Activated CD8-positive, alpha-beta memory T cell treated with anti-CD3 and anti-CD28 coated beads for 4 hours (primary cell): ENCODE measurements around the gene ARHGDIG.

ENCODE experiments used
- DNase-seq, 2 donors: peaks; one replicate each; pipeline ENCODE4 v3.0.0-alpha.2; 2020; ENCODE audit warnings: low read depth in 2 of 2

The ARHGDIG gene

DNA sequence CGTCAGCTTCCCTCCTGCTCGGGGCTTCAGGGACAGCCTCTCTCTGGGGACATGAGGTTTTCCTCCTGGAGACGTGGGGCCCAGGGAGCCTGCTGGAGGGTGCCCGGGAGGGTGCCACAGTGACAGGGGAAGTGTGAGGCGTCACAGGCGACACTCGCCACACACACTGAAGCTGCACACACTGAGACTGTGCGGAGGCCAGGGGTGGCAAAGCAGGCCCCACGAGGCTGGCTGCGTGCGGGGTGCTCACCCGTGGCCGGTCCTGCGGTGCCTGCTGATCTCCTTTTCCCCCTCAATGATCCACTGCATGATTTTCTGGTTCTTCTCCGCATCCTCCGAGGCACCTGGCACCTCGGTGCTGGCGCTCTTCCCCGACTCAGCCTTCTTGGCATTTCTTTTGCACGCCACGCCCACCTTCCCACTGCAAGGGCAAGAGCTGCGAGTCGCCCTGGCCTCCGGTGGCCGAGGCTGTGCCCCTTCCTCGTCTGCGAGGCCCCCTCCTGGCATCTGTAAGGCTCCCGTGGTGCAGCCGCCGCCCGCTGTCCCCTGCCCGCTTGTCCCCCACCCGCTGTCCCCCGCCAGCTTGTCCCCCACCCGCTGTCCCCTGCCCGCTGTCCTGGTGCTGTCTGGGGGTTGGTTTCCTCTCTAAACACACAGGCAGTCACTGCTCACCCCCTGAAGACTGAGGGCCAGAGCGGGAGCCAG lies 16.6 kb downstream of the ARHGDIG start:
- no peak for DNase-seq

DNA sequence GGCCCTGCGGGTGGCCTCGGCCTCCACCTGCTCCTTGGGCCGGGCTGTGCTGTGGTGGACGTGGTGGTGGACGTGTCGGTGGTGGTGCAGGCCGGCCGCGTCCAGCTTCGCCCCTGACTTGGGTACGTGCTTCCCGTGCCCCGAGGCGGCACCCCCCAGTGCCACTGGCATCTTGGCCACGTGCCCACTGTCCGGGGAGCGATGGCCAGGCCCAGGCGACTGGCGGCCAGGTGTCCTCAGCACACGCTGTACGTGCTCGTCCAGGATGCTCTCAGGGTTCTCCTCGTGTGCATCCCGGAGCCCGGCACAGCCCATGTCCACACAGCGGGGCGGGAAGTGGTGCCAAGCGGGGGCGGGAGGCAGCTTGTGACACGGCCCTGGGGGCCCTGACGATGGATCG lies 17.4 kb downstream of the ARHGDIG start:
- no peak for DNase-seq

DNA sequence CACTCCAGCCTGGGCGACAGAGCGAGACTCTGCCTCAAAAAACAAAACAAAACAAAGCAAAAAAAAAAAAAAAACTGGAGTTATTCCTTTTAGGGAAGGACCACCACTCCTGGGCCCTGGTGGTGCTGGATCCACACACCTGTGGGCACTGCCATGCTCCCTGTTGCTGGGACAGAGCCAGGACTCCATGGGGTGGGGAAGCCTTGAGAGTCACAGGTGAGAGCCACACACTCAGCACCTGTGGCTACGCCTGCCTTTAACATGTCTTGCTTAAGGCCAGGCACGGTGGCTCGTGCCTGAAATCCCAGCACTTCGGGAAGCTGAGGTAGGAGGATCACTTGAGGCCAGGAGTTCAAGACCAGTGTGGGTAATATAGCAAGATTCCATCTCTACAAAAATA lies 20.8 kb downstream of the ARHGDIG start:
- DNase-seq: no peak

DNA sequence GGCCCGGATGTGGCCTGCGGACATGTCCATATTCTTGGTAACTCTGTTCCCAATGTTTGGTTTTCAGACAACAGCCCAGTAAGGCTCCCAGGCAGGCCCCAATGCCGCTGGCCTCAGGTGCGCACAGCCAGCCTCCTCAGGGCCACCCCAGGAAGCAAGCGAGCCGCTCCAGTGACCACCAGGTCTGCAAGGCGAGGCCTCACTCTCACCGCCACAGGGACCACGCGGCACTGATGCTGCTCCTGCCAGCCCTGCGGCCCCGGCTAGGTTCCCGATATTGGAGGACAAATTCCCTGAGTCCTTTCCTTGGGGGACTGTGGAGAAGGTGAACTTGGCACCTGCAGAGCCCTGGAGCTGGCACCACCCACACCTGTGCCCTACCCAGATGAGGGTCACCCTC lies 21.6 kb downstream of the ARHGDIG start:
- no peak for DNase-seq

DNA sequence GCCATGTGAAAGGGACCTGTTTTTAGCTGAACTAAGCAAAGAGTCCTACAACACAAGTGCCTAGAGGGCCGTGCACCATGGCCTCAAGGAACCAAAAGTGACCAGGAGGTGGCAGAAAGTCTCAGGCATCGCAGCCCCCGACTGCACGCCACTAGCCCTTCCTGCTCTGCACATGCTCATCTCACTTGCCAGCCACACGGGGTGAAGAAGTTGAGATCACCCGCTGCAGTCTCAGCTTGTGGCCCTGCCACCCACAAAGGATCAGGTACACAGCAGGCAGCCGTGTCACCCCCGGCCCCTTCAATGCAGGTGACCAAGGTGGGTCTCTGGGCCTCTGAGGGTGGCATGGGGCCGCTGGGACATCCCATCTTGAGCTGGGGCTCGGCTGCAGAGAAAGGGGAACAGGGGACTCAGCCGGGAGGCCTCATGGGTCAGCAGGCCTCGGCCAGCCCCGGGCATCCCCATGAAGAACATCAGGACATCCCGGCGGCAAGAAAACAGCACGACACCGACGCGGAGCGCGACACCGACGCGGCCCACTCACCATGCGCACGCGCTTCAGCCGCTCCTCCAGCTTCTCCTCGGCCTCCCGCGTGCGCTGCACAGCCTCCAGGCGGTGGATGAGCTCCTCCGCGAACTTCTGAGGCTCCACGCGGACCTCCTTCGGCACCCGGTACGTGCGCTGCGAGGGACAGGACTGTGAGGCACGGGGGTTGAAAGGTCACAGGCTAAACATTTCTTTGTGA lies 23.5 kb downstream of the ARHGDIG start:
- no peak for DNase-seq

DNA sequence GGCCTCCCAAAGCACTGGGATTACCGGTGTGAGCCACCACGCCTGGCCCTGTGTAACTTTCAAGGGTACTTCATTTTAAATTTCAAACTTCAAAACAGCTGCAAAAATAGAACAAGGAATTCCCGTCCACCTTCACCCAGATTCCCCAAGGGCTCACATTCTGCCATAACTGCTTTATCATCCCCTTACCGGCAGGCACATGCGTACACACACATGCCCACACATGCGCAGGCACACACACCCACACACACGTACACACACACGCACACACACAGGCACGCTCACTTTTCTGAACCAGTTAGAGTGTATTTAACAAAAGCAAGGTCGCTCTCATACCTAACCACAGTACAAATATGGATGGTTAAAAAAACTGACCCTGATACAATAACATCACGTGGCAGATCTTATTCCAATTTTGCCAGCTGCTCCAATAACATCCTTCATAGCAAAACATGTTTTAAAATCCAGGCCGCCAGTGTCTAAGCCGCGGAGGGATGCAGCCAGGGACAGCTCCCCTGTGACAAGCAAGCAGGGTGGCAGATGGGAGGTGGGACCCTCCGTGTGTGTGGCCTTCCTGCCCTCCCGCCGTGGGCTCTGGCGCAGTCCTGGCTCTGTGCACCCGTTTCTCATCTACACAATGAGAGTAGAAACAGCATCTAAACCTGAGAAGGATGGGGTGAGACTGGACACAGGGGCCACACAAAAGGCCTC lies 25.7 kb downstream of the ARHGDIG start:
- DNase-seq: no peak

DNA sequence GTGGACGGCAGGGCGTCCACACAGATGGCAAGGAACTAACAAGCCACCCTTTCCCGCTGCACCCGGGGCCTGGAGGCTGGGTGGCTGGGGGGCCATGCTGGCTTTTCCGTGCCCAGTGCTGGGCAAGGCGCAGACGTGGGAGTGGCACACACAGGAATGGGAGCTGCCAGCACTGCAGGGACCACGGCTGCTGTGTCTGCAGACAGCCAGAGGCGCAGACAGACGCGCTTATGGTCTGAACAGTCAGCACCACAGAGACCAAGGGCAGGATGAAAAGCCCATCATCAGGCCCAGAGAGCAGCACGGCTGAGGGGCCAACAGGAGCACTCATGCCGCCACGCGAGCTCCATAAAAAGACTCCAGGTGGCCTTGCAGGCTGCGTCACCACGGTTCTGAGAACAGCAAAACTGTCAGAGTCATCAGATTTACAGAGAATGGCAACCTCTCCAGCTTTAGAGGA lies 26.6 kb downstream of the ARHGDIG start:
- DNase-seq: no peak

DNA sequence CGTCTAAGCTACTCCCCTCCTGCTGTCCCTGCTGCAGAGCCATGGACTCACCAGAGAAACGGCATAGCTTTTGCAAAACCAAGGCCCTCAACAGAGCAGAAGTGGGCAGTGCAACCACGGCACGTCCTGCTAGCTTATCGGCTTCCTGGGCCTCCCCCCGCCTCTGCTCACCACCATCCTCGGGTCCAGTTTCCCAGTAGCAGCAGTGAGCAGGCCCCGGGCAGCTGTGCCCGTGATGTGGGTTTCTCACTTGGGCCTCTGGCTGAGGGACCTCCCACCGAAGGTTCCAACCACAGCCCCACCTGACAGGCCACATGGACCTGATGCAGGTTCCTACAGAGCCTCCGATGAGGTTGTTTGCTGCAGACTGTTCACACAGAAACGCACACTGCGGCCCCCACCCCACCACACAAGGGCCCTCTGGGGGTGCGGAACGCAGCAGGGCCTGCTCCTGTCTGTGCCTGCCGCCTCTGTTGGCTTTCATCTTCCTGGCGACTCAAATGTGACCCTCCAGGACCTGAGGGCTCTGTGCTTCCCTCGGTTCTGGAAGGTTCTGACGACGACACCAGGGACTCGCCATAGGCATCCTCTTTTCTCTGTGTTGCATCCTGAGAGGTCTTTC lies 27.4 kb downstream of the ARHGDIG start:
- DNase-seq: no peak

DNA sequence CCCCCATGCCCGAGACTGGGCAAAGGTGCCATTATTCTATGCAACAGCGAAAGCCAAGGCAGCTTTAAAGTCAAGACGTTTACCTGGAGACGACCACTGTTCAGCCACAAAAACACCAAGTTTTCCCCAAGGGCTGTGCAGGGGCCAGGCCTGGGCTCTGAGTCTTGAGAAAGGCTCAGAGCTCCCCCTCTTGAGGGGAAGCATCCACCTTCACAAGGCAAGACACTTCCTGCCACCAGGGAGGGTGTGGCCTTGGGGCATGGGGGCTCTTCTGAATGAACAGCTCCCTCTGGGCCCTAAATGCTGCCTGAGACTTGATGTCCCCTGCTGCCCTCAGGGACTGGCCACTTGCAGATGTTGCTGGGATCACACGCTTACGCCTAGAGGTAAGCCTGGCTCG lies 29.1 kb downstream of the ARHGDIG start:
- no peak for DNase-seq

DNA sequence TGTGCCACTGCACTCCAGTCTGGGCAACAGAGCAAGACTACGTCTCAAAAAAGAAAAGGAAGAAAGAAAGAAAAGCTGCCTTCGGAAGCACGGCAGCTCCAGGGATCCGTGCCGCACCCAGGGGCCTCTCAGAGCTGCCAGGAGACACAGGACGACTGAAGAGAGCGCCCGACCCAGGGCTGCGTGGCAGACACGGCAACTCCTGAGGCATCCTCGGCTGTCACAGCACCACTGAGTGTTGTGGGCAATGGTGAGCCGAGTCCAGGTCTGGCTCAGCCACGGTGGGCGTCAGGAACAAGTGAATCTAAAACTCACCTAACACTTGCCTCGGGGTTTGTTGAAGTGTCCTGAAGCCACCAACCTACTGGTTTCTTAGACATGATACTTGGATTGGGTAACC lies 31.3 kb downstream of the ARHGDIG start:
- DNase-seq: no peak

DNA sequence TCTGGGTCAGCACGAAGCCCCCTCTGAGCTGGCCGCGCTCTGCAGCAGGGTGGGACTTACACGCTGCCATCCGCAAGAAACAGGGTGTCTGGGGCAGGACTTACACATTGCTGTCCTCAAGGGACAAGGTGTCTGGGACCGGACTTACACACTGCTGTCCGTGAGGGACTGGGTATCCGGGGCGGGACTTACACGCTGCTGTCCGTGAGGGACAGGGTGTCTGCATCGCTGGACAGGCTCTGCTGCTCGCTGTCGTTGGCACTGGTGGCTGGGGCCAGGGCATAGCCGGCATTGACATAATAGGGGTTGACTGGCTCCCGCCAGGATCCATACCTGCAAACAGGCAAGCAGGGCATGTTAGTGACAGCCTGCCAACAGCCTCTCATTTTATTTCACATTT lies 34.0 kb downstream of the ARHGDIG start:
- DNase-seq: no peak

DNA sequence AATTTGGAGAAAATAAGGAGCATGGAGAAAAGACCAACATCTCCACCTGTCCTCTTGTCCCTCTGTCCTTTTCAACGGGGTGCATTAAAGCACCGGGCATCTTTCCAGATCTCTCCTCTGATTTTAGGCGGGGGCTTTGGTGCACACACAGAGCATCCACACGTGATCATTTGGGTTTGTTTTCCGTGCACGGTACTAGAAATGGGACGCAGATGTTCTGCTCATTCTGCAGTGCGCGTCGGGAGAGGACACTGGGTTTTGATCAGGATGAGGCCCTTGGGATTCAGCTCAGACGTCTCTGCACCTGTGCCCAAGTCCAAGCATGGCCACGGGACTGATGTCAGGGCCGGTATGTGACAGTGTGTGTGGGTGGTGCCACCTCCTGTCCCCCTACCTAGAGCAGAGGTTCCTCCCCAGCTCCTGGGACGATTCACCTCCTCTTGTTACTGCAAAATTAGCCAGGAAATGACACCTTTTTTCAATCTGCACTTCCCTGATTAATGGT lies 34.5 kb downstream of the ARHGDIG start:
- no peak for DNase-seq

DNA sequence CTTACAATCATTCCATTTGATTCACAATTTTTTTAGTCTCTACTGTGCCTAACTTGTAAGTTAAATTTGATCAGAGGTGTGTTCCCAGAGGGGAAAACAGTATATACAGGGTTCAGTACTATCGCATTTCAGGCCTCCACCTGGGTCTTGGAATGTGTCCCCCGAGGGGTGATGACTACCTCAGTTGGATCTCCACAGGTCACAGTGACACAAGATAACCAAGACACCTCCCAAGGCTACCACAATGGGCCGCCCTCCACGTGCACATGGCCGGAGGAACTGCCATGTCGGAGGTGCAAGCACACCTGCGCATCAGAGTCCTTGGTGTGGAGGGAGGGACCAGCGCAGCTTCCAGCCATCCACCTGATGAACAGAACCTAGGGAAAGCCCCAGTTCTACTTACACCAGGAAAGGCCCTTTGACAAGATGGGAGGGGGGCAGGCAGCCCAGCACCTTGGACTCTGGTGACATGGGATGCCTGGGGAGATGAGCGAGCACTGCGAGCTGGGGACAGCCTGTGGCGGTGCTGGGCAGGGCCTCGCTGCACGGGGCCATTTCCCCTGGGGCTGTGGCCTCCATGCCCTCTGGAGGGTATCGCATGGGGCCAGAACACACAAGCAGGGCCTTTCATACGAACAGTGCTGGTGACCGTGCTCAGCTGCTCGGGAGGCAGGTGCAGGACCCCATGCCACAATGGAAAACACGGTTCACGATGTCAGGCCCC lies 36.5 kb downstream of the ARHGDIG start:
- DNase-seq: no peak

DNA sequence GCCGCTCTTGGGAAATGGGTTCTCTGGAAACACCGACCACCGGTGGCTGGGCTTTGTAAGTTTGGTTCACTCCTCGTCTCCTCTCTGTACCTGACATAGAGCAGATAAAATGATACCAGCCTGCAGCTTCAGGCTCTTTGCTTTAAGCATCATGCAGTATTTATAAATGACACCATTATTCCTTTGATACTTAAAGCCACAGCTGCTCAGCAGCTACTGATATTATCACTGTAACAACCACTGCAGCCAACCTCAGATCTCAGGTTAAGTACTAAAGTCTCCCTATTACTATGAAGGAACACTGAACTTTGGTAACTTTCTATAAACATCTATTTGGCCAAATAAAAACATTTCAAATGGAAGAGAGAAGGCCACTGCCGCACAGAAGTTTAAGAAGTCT lies 37.2 kb downstream of the ARHGDIG start:
- no peak for DNase-seq

DNA sequence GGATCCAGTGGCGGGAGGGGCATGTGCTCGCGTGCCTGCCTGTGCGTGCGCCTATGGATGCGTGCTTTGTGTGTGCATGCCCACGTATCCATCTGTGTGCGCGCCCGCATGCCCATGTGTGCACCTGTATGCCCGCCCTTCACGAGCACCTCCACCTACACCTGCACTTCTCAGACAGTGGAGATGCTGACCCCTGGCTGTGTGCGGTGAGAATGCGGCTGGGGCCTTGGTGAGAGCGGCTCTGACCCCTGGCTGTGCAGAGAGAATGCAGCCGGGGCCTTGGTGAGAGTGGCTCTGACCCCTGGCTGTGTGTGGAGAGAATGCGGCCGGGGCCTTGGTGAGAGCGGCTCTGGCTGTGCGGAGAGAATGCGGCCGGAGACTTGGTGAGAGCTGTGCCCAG lies 38.2 kb downstream of the ARHGDIG start:
- DNase-seq: no peak

DNA sequence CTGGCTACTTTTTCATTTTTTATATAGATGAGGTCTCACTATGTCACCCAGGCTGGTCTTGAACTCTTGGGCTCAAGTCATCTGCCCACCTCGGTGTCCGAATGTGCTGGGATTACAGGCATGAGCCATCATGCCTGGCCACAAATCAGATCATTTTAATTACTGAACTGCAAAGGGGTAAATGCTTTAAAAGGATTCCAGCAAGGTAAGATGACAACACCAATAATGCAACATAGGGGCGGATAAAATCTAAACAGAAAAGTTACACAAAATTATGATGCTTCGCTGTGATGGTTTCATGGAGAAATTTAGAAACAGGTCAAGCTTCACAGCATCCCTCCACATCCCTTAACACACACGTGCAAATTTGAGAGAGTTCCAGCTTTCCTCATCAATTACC lies 39.8 kb downstream of the ARHGDIG start:
- DNase-seq: no peak

DNA sequence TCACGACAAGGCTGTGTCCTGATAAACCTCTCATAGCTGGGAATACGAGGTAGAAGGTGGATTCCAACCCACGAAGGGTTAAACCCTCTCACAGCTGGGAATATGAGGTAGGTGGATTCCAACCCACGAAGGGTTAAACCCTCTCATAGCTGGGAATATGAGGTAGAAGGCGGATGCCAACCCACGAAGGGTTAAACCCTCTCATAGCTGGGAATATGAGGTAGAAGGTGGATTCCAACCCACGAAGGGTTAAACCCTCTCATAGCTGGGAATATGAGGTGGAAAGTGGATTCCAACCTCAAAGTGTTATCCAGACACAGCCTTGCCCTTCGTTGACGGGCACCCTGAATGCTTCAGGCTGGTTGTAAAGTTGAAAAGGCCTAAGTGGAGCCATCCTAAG lies 41.1 kb downstream of the ARHGDIG start:
- DNase-seq: no peak

DNA sequence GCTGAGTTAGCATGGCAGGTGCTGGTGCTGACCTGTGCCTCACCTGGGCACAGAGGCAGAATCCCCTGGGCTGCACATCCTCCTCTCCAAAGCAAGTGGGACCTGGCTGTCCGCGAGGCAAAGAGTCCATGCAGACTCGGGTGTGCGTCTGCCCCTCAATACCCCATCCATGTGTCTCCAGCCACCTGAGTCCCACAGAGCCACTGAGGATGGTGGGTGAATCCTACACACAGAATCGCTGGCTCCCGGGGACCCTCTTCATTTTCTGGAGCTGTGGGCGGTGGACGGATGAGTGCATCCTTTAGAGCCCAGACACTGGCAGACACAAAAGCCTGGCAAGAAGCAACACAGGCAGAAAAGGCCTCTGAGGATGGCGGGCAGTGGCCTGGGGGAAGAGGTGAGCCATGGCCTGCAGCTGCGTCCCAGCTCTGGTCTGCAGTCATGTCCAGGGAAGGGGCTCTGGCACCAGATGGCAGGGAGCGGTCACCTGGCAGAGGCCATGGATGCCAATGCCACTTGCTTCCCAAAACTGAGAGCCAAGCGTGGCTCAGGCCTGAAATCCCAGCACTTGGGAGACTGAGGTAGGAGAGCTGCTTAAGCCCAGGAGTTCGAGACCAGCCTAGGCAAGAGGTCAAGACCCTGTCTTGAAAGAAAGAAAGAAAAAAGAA lies 42.2 kb downstream of the ARHGDIG start:
- no peak for DNase-seq

DNA sequence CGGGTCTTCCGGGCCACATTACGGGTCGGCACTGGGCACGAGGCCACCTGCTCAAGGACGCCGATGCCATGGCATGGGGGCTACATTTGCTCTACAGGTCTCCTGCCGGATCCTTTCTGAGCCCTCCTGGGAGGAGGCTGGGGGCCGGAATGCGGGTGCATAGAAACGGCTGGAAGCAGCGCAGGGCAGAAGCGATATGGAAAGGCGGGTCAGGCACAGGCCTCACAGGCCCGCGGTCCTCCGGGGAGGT lies 43.7 kb downstream of the ARHGDIG start:
- DNase-seq: no peak

DNA sequence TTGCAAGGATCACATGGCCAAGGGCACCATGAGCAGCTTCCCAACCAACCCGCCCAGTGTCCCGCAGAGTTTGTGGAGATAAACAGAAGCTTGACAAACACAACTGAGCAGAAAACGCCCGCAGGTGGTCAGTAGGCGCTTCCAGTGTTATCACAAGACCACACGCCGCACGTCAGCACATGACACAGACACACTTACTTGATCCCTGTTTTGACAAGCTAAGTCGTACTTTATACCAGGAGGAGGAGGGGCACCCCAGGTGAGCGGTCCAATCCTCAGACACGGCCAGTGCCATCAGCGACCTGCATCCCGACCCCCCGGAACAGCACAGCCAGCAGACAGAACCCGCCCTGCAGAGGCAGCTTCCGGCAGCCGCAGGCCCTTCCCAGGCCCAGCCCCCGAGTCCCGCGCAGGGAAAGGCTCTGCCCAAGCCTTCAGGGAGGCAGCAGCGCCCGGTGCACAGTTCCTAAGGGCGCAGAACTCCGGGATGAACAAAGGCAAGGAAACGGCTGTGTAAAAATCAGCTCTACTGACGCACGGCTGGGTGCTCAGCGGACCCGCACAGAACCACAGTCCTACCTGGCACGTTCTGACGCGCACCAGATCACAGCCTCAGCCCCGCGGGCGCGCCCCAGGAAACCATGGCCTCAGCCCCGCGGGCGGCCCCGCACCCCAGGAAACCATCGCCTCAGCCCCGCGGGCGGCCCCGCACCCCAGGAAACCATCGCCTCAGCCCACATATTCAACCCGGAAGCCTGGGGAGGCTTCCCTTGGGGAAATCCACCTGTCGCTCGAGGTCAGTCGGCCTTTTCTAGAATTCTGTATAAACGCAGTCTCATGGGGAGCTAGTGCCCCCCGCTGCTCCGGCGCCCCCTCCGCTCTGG lies 44.3 kb downstream of the ARHGDIG start:
- no peak for DNase-seq
